HG02642 (cell line): ENCODE measurements around the gene OR2D2.
"Not testable (repeated sequence)": the region's sequence is repeated elsewhere in the genome, so short reads cannot be mapped to it uniquely, and the experiment has no call there.

Experiments
- ATAC-seq: cut with Tn5 transposase; IDR thresholded peaks from one replicate; pipeline ENCODE4 v1.9.1; 2021; ENCODE audit warnings: mild to moderate bottlenecking; ENCODE audit not compliant: unreplicated experiment, poor library complexity

The OR2D2 gene

GRCh38 chr11:6892400-6892799 is at the start of gene OR2D2:
Gene OR2D2 (minus strand): TSS chr11:6892500. CDS start chr11:6892500, 0 bp downstream.
- ATAC-seq = no peak

GRCh38 chr11:6941970-6942369 is 49.7 kb upstream of the OR2D2 start:
- no peak for ATAC-seq

- no peak for ATAC-seq
Measured at GRCh38 chr11:6932145-6932544, 39.8 kb upstream of the OR2D2 start.

GRCh38 chr11:6931146-6931713 is 38.9 kb upstream of the OR2D2 start:
- no peak for ATAC-seq

GRCh38 chr11:6928916-6929315 is 36.6 kb upstream of the OR2D2 start:
- no peak for ATAC-seq

GRCh38 chr11:6927030-6927617 is 34.8 kb upstream of the OR2D2 start:
- ATAC-seq = peak; percentile 62

- ATAC-seq = peak; percentile 79
Measured at GRCh38 chr11:6926208-6927029, 34.1 kb upstream of the OR2D2 start, which contains the start of gene ZNF215. Gene ZNF215 (plus strand): TSS chr11:6926426. CDS start chr11:6932273, 5,847 bp downstream.

GRCh38 chr11:6925636-6926207 is 33.4 kb upstream of the OR2D2 start:
- ATAC-seq = peak; percentile 13

- no peak for ATAC-seq
Measured at GRCh38 chr11:6925007-6925577, 32.8 kb upstream of the OR2D2 start.

- ATAC-seq = no peak
Measured at GRCh38 chr11:6920702-6921101, 28.4 kb upstream of the OR2D2 start, which contains the start of gene OR2D3. Gene OR2D3 (plus strand): TSS chr11:6921002. CDS start chr11:6921002, 0 bp downstream.

- ATAC-seq = no peak
Measured at GRCh38 chr11:6919698-6920097, 27.4 kb upstream of the OR2D2 start.

GRCh38 chr11:6911948-6912347 is 19.6 kb upstream of the OR2D2 start:
- no peak for ATAC-seq

- no peak for ATAC-seq
Measured at GRCh38 chr11:6911378-6911777, 19.1 kb upstream of the OR2D2 start.

- not testable (repeated sequence) for ATAC-seq
Measured at GRCh38 chr11:6904804-6905203, 12.5 kb upstream of the OR2D2 start.

GRCh38 chr11:6900327-6900999 is 8.2 kb upstream of the OR2D2 start:
- no peak for ATAC-seq

- no peak for ATAC-seq
Measured at GRCh38 chr11:6898911-6899310, 6.6 kb upstream of the OR2D2 start.

GRCh38 chr11:6895010-6895409 is 2.7 kb upstream of the OR2D2 start:
- ATAC-seq = peak; percentile 90

GRCh38 chr11:6894097-6894496 is 1.8 kb upstream of the OR2D2 start:
- no peak for ATAC-seq

- no peak for ATAC-seq
Measured at GRCh38 chr11:6889835-6890234, 2.5 kb downstream of the OR2D2 start.

- no peak for ATAC-seq
Measured at GRCh38 chr11:6888830-6889229, 3.5 kb downstream of the OR2D2 start.
